GM19397 (cell line): ENCODE measurements around the gene TRPT1.

ENCODE experiments used
- ATAC-seq: cut with Tn5 transposase; IDR thresholded peaks from one replicate; pipeline ENCODE4 v1.9.1; 2021; ENCODE audit warnings: mild to moderate bottlenecking, moderate library complexity; ENCODE audit not compliant: unreplicated experiment

Gene TRPT1

DNA sequence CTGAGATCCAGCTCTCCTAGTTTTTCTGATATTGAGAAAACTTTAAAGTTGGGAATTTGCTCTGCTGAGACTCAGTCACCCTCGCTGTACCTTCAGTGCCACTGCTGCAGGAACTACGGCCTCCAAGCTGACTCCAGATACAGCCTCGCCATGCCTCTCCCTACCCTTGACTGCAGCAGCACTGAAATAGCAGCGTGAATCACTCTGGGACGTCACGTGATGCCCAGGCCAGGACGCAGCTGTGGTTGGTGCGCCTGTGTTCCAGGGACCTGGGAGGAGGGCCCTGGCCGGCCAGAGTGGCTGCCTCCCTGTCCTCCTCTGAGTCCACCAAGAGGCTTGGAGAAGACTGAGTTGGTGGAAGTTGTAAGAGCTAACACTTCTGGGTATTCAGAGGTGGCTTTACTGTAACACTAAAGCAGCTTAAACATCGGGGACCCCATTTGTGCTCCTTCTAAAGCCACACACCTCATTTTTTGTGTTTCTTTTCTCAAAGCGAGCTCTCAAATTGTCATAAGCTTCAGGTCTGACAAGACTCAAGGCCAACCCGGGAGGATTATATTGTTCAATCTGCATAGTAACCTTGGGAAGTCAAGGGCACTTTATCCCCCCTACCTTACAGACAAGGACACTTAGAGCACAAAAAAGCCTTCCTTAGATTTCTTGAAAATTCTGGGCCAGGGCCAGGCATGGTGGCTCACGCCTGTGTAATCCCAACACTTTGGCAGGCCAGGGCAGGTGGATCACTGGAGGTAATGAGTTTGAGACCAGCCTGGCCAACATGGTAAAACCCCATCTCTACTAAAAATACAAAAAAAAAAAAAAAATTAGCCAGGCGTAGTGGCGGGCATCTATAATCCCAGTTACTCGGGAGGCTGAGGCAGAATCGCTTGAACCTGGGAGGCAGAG is 44.2 kb downstream of the TRPT1 start:
- ATAC-seq: no peak

DNA sequence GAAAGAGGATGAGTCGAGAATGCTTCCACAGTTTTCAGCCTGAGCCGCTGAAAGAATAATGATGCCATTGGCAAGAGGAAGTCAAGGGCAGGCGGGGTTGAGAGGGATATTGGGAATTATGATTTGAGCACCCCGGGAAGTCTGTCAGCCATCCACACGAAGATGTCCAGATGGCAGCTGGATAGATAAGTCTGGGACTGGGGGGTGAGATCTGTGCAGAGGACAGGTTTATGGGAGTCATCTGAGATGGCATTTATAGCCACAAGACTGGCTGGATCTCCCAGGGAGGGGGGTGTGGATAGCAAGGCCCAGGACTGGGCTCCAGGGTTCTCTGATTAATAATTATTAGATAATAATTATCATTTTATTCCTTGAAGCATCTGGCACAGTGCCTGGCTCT is 45.1 kb downstream of the TRPT1 start:
- ATAC-seq: no peak

DNA sequence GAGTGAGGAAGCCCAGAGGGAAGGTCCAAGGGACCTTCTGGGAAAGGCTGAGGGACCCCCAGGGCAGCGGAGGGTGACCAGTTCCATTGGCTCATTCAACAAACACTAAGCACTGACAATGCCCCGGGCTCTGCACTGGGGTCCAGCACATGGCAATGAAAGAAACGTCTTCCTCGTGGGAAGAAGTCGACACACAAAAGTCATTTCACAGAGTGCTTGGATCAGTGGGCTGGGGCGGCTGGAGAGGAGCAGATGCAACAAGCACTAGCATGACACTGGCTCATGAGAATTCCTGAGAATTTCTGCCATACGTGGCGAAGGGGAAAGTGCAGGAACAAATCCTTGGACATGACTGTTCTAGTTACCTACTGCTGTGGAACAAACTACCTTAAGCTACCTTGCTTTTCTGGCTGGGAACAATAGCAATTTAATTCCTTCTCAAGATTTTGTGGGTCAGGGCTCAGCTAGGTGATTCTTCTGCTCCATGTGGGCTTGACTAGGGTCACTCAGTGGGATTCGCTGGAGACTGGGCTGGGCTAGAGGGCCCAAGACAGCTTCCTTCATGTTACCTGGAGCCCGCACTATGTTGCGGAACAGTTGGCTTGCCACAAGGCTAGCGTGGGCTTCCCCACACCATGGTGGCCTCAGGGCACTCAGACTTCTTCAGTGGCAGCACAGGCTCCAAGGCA is 46.9 kb downstream of the TRPT1 start:
- no peak for ATAC-seq

DNA sequence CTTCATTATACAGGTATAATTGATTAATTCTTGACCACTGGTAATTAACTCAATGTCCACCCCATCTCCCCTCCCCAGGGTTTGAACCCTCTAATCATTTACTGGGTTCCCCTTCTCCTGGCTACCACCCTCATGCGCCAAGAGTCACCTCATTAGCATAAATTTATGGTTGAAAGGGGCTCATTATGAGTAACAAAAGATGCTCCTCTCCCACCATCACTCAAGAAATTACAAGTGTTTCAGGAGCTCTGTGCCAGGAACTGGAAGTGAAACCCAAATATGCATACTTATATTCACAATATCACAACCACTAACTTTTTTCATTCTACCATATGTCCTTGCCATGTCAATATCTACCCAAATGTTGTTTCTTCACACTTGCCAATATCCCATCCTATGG is 47.8 kb downstream of the TRPT1 start:
- no peak for ATAC-seq

DNA sequence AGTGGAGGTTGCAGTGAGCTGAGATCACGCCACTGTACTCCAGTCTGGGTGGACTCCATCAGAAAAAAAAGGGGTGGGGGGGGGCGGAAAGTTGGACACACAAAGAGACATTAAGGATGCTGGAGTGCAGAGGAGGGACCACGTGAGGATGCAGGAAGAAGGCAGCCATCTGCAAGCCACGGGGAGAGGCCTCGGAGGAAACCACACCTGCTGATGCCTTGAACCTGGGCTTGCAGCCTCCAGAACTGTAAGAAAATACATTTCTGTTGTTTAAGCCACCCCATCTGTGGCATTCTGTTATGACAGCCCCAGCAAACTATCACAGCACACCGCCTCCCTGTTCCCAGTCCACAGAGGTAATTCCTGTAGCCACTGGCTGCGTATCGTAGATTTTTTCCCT is 49.2 kb downstream of the TRPT1 start:
- ATAC-seq: no peak
